Adrenal gland (tissue), 12 donors: ENCODE data around the gene ANTKMT. TPM values are rescaled to one million over a fixed set of nuclear protein-coding genes. Genes with fewer than 3 reads are reported as not detected.

ENCODE experiments used
- DNase-seq, 7 donors: peaks; one replicate each; pipeline ENCODE4 v3.0.0-alpha.2; 2019 to 2020
- H3K27ac ChIP-seq, 5 donors: fragments of 200-600 bp; sonication (generic) in 4 of 5; 1 replicate in 3 of 5; 2 replicates in 2 of 5; pipeline versions ENCODE4 v1.5.1 to v1.8.0; 2016 to 2020; ENCODE audit warnings: mild to moderate bottlenecking in 1 of 5
- H3K27me3 ChIP-seq: fragments of 200-600 bp; 2 replicates; pipeline ENCODE4 v1.8.0; 2021
- H3K36me3 ChIP-seq, 2 donors: fragments of 200-600 bp; replicated peaks in 1 of 2; 1 replicate in 1 of 2; 2 replicates in 1 of 2; pipeline versions ENCODE4 v1.5.1 to v1.8.0; 2018 to 2022
- H3K4me1 ChIP-seq, 2 donors: fragments of 200-600 bp; replicated peaks in 1 of 2; 1 replicate in 1 of 2; 2 replicates in 1 of 2; pipeline versions ENCODE4 v1.5.1 to v1.8.0; 2018 to 2021
- H3K4me3 ChIP-seq, 4 donors: fragments of 200-600 bp; sonication (generic) in 3 of 4; one replicate each; pipeline ENCODE4 v1.5.1; 2016 to 2018
- H3K9me3 ChIP-seq, 3 donors: fragments of 200-600 bp; sonication (generic) in 1 of 3; replicated peaks in 1 of 3; 1 replicate in 2 of 3; 2 replicates in 1 of 3; pipeline versions ENCODE4 v1.5.1 to v1.8.0; 2016 to 2021
- CTCF ChIP-seq, 6 experiments: fragments of 450-650 bp in 4 of 6; fragments of 200-600 bp in 2 of 6; sonication (generic) in 1 of 6; IDR thresholded peaks; 1 replicate in 5 of 6; 2 replicates in 1 of 6; pipeline versions ENCODE4 v1.5.1 to v1.8.0; 2016 to 2021; ENCODE audit warnings: antibody characterized with exemption in 6 of 6, mild to moderate bottlenecking in 2 of 6, moderate library complexity in 1 of 6
- POLR2A ChIP-seq, 2 donors: fragments of 450-650 bp; IDR thresholded peaks; one replicate each; pipeline ENCODE4 v1.6.1; 2017; ENCODE audit warnings: antibody characterized with exemption in 2 of 2, mild to moderate bottlenecking in 2 of 2, moderate library complexity in 1 of 2
- WGBS, 4 donors: extraction: QIAGEN DNeasy Blood & Tissue Kit in 2 of 4; methylation state at CpG; one replicate each; pipeline versions ENCODE4 v1.1.5 to v1.1.7; 2013 to 2017; 5-methylcytosine and 5-hydroxymethylcytosine counted together
- intact Hi-C, 2 donors: fragments of 100-400 bp; cut with DNase I; formaldehyde crosslinking; loops; one replicate each; pipeline versions ENCODE4 v1.14.1 to v1.15.0; 2022 to 2023
- polyA plus RNA-seq, 3 donors: library from polyadenylated mRNA; stranded (reverse); fragments of 200-250 nt in 2 of 3; fragments of 350-450 nt in 1 of 3; fragmentation: Illumina TruSeq in 1 of 3; extraction: RNeasy Lipid Tissue Mini Kit (QIAGEN cat#74804) in 1 of 3; gene quantifications; one replicate each; pipeline ENCODE4 v1.2.3, GENCODE V29; 2013 to 2014
- total RNA-seq, 9 donors: library from RNA; depleted of rRNA in 4 of 9; stranded (reverse); fragments of >200 nt in 4 of 9; fragments of 120-200 nt in 1 of 9; fragmentation: NEBNext Ultra II Directional in 1 of 9; extraction: Animal tissue kit (Norgen Biotek cat#: 25700) in 1 of 9; gene quantifications; one replicate each; pipeline versions ENCODE4 v1.1.0 to v1.2.4, GENCODE V29; 2013 to 2023
- donor health status: healthy with polysubstance abuse.
- donor health status: Bipolar disorder and iron deficiency.
- donor health status: DM: yes; HTN: yes; CAD: no.
- donor health status: DM: no; HTN: no; CAD: no.
- donor health status: DM: no; HTN: no; CAD: no.
- donor health status: DM: yes; HTN: yes; CAD: no.

The ANTKMT gene
- total and polyA plus RNA-seq, 12 donors, result 0.48 to 127 (median 64.1) TPM

GRCh38 chr16:700684-701584, 20.0 kb upstream of the ANTKMT start:
- Histone ChIP-seq H3K9me3 (no peaks in the 10 kb centered on the region), H3K4me3 (no peak overlapping the region), H3K36me3 (no peaks in the 10 kb centered on the region), H3K27me3 (peaks cover 65% of the 10 kb centered on the region), H3K4me1 (peaks cover 4 to 8% of the 10 kb centered on the region in 2 donors), H3K27ac (no peak overlapping the region)
- TF ChIP-seq CTCF (IDR thresholded peaks at IDR 0.05), result no peak
- no peak for TF ChIP-seq POLR2A (IDR thresholded peaks at IDR 0.05)
- intact Hi-C loops, result no loop called here
- DNase-seq, result peak in 1 of 7 donors; percentile 28
- WGBS, 4 donors, result 0 to 5% (median 2%) methylated on average over 4 to 76 of the region's 76 CpGs

GRCh38 chr16:702341-702740, 18.6 kb upstream of the ANTKMT start:
- TF ChIP-seq POLR2A (IDR thresholded peaks at IDR 0.05) (no peak), CTCF (IDR thresholded peaks at IDR 0.05) (no peak)
- no peak overlapping the region for H3K4me3 ChIP-seq
- 74 to 85% (median 78%) methylated on average over 15 to 19 of the region's 19 CpGs for WGBS, 4 donors
- DNase-seq, result no peak
- peaks cover 4 to 8% of the 10 kb centered on the region in 2 donors for H3K4me1 ChIP-seq
- intact Hi-C loops, result no loop called here
- peaks cover 67% of the 10 kb centered on the region for H3K27me3 ChIP-seq
- no peaks in the 10 kb centered on the region for H3K9me3 ChIP-seq
- H3K27ac ChIP-seq, result no peak overlapping the region
- no peaks in the 10 kb centered on the region for H3K36me3 ChIP-seq

- TF ChIP-seq CTCF (IDR thresholded peaks at IDR 0.05) (no peak), POLR2A (IDR thresholded peaks at IDR 0.05) (no peak)
- no peak overlapping the region for H3K27ac ChIP-seq
- H3K36me3 ChIP-seq, result no peaks in the 10 kb centered on the region
- peaks cover 4 to 8% of the 10 kb centered on the region in 2 donors for H3K4me1 ChIP-seq
- intact Hi-C loops, result no loop called here
- no peaks in the 10 kb centered on the region for H3K9me3 ChIP-seq
- peaks cover 66% of the 10 kb centered on the region for H3K27me3 ChIP-seq
- no peak for DNase-seq
- WGBS, 4 donors, result 63 to 78% (median 73%) methylated on average over 2 to 12 of the region's 12 CpGs
- H3K4me3 ChIP-seq, result no peak overlapping the region
Observed at GRCh38 chr16:703406-703805, 17.5 kb upstream of the ANTKMT start.

- no peaks in the 10 kb centered on the region for H3K9me3 ChIP-seq
- TF ChIP-seq CTCF (IDR thresholded peaks at IDR 0.05) (no peak), POLR2A (IDR thresholded peaks at IDR 0.05) (no peak)
- H3K36me3 ChIP-seq, result no peaks in the 10 kb centered on the region
- peaks cover 4 to 8% of the 10 kb centered on the region in 2 donors for H3K4me1 ChIP-seq
- DNase-seq, result no peak
- no peak overlapping the region for H3K4me3 ChIP-seq
- H3K27me3 ChIP-seq, result peaks cover 67% of the 10 kb centered on the region
- no peak overlapping the region for H3K27ac ChIP-seq
- 59 to 80% (median 70%) methylated on average over 3 to 7 of the region's 7 CpGs for WGBS, 4 donors
- intact Hi-C loops, result no loop called here
Observed at GRCh38 chr16:704047-704446, 16.9 kb upstream of the ANTKMT start.
